ENCODE measurements around the gene NAA50. TPM values are rescaled to one million over a fixed set of nuclear protein-coding genes. Genes with fewer than 3 reads are reported as not detected.

NAA50 gene
- total RNA-seq, 4 donors from 2014 or later = 248 to 440 (median 331) TPM

DNA sequence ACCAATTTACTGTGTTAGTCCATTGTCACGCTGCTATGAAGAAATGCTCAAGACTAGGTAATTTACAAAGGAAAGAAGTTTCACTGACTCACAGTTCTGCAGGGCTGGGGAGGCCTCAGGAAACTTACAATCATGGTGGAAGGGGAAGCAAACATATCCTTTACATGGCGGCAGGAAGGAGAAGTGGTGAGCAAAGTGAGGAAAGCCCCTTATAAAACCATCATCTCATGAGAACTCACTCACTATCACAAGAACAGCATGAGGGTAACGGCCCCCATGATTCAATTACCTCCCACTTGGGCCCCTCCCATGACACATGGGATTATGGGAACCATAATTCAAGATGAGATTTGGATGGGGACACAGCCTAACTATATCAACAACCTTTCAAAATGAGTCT is 69.8 kb downstream of the NAA50 start:
- DNase-seq = no peak
- no peak for ATAC-seq
- intact Hi-C loops (cut with DNase I; ENCODE audit: low total_unique reads) = no loop called here
- H3K4me1 ChIP-seq = peaks cover 15 to 19% of the 10 kb centered on the region in 2 donors
- peak overlapping the region in 2 of 4 donors; percentile 22 to 49 for H3K27ac ChIP-seq
- TF ChIP-seq, protein P1, sequence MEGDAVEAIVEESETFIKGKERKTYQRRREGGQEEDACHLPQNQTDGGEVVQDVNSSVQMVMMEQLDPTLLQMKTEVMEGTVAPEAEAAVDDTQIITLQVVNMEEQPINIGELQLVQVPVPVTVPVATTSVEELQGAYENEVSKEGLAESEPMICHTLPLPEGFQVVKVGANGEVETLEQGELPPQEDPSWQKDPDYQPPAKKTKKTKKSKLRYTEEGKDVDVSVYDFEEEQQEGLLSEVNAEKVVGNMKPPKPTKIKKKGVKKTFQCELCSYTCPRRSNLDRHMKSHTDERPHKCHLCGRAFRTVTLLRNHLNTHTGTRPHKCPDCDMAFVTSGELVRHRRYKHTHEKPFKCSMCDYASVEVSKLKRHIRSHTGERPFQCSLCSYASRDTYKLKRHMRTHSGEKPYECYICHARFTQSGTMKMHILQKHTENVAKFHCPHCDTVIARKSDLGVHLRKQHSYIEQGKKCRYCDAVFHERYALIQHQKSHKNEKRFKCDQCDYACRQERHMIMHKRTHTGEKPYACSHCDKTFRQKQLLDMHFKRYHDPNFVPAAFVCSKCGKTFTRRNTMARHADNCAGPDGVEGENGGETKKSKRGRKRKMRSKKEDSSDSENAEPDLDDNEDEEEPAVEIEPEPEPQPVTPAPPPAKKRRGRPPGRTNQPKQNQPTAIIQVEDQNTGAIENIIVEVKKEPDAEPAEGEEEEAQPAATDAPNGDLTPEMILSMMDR (IDR thresholded peaks at IDR 0.05 in 4 of 5, conservative IDR thresholded peaks at IDR 0.05 in 1 of 5) = no peak
- no peak for TF ChIP-seq POLR2A (IDR thresholded peaks at IDR 0.05)
- peaks cover 0 to 23% of the 10 kb centered on the region in 2 donors for H3K36me3 ChIP-seq
- H3K27me3 ChIP-seq = no peaks in the 10 kb centered on the region
- in situ Hi-C loops (cut with MboI; ENCODE audit: low sequenced_read_pairs in 4 of 4) = no loop called here
- no peak overlapping the region for H3K4me3 ChIP-seq
- no peaks in the 10 kb centered on the region for H3K9me3 ChIP-seq

DNA sequence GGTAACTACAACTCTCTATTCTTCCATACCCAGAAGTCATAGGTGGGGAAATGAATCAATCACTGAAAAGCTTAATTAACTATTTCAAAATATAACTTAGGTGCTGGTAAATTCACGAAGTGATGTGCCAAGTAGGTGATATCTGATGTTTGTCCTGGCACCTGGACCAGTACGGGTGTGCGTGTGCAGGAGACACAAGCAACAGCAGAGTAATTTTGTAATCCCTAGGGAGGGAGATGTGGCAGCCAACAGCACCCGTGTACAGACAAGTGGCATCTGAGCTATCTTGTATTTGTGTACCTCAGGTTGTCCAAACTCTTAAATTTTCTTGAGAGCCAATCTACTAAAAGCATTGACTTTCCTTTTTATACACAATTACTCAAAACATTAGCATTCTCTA is 72.5 kb downstream of the NAA50 start:
- peaks cover 13 to 15% of the 10 kb centered on the region in 2 donors for H3K4me1 ChIP-seq
- in situ Hi-C loops (cut with MboI; ENCODE audit: low sequenced_read_pairs in 4 of 4) = no loop called here
- H3K27ac ChIP-seq = peak overlapping the region; percentile 19 to 50 (median 42)
- no peak for TF ChIP-seq POLR2A (IDR thresholded peaks at IDR 0.05)
- TF ChIP-seq, protein P1 (IDR thresholded peaks at IDR 0.05 in 4 of 5, conservative IDR thresholded peaks at IDR 0.05 in 1 of 5) = no peak
- H3K27me3 ChIP-seq = no peaks in the 10 kb centered on the region
- ATAC-seq = peak; percentile 77 to 79
- DNase-seq = no peak
- intact Hi-C loops (cut with DNase I; ENCODE audit: low total_unique reads) = no loop called here
- H3K4me3 ChIP-seq = no peak overlapping the region
- H3K9me3 ChIP-seq = no peaks in the 10 kb centered on the region
- peaks cover 0 to 23% of the 10 kb centered on the region in 2 donors for H3K36me3 ChIP-seq

DNA sequence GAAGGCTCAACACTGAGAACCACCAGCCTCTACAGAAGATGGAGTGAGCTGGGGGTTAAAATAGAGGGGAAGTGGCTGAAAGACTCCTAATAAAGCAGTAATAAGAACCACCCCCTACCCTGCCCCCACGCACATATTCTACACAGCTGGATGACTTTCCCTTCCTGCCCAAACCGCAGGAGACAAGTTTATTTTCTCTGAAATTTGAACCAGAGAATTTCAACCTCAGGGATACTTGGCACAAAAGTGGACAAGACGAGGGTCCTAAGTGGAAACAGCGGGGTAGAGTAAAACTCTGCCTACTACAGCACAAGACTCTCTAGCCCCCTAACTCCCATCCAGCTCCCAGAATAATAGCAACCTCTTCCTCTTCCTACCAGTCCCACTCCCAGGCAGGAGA is 78.0 kb downstream of the NAA50 start:
- Histone ChIP-seq H3K36me3 (peaks cover 0 to 26% of the 10 kb centered on the region in 2 donors), H3K4me1 (peaks cover 16 to 32% of the 10 kb centered on the region in 2 donors), H3K27me3 (no peaks in the 10 kb centered on the region), H3K9me3 (no peaks in the 10 kb centered on the region), H3K27ac (peak overlapping the region; percentile 42 to 72 (median 50)), H3K4me3 (no peak overlapping the region)
- ATAC-seq (peak in 1 of 2 donors; percentile 18), DNase-seq (no peak)
- no peak for TF ChIP-seq POLR2A (IDR thresholded peaks at IDR 0.05)
- TF ChIP-seq, protein P1 (IDR thresholded peaks at IDR 0.05 in 4 of 5, conservative IDR thresholded peaks at IDR 0.05 in 1 of 5) = no peak
- in situ Hi-C loops (cut with MboI; ENCODE audit: low sequenced_read_pairs in 4 of 4) = no loop called here
- intact Hi-C loops (cut with DNase I; ENCODE audit: low total_unique reads) = no loop called here

Other genes starting within 250 kb of the NAA50 start
- gene SPICE1, start 231.1 kb downstream of the NAA50 start, total RNA-seq = 1 to 10 TPM; 1.9 to 5.3 (median 3.4) TPM
- under 1 TPM in 3 of 4 donors, not detected in 1; 0.13 to 0.87 (median 0.19) TPM for gene SIDT1, start 213.7 kb downstream of the NAA50 start, total RNA-seq
- 10 to 100 TPM; 35.7 to 49.6 (median 40.1) TPM for gene USF3, start 49.6 kb downstream of the NAA50 start, total RNA-seq
- 10 to 100 TPM; 11.3 to 21.3 (median 15.0) TPM for gene ATP6V1A, start 786 bp upstream of the NAA50 start, total RNA-seq
- under 1 TPM in 2 of 4 donors, not detected in 2; 0.29 to 0.95 TPM for gene GRAMD1C, start 92.5 kb upstream of the NAA50 start, total RNA-seq
- 1 to 10 TPM in 3 of 4 donors, under 1 TPM in 1; 0.92 to 3.5 (median 2.3) TPM for gene ZDHHC23, start 201.8 kb upstream of the NAA50 start, total RNA-seq

Measured in gastrocnemius medialis (tissue), 4 donors.